ENCODE measurements around the gene CLEC10A.

The CLEC10A gene

DNA sequence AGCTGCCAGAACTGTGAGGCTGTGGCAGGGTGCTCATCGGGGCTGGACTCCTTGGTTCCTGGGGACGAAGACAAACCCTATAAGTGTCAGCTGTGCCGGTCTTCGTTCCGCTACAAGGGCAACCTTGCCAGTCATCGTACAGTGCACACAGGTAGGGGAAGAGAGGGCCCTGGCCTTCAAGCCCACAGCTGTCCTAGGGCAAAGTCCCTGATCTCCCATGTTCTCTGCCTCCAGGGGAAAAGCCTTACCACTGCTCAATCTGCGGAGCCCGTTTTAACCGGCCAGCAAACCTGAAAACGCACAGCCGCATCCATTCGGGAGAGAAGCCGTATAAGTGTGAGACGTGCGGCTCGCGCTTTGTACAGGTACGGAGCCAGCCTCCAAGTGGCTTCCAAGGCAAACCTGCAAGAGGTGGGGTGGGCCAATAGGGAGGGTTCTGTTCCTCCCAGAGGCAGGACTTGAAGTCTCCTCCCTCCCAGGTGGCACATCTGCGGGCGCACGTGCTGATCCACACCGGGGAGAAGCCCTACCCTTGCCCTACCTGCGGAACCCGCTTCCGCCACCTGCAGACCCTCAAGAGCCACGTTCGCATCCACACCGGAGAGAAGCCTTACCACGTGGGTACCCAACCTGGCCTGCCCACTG lies 53.5 kb downstream of the CLEC10A start:
- Histone ChIP-seq H3K9me3 (ENCODE audit: control insufficient read depth in 1 of 2, low read length in 2 of 2) (no peaks in the 10 kb centered on the region), H3K9ac (ENCODE audit: low read depth in 1 of 2, low read length in 2 of 2) (no peak overlapping the region), H3K27ac (ENCODE audit: low read depth, low read length) (no peak overlapping the region)

GRCh38 chr17:7025245-7025644 lies 54.8 kb downstream of the CLEC10A start:
- Histone ChIP-seq H3K36me3 (ENCODE audit: control insufficient read depth in 1 of 2, insufficient read depth in 2 of 2, low read length in 2 of 2) (no peaks in the 10 kb centered on the region), H3K4me1 (ENCODE audit: control insufficient read depth in 1 of 2, insufficient read depth in 2 of 2, low read length in 2 of 2) (peaks cover 13 to 23% of the 10 kb centered on the region in 2 donors), H3K9me3 (ENCODE audit: control insufficient read depth in 1 of 2, low read length in 2 of 2) (no peaks in the 10 kb centered on the region), H3K27me3 (ENCODE audit: control insufficient read depth in 1 of 2, insufficient read depth in 2 of 2, low read length in 2 of 2) (no peaks in the 10 kb centered on the region), H3K4me3 (ENCODE audit: low read depth in 1 of 2, low read length in 2 of 2) (no peak overlapping the region), H3K27ac (ENCODE audit: low read depth, low read length) (no peak overlapping the region), H3K9ac (ENCODE audit: low read depth in 1 of 2, low read length in 2 of 2) (no peak overlapping the region)

More for the DNA sequence above, 53.5 kb downstream of the CLEC10A start:
- H3K27me3 ChIP-seq (ENCODE audit: control insufficient read depth in 1 of 2, insufficient read depth in 2 of 2, low read length in 2 of 2) = no peaks in the 10 kb centered on the region
- H3K4me3 ChIP-seq (ENCODE audit: low read depth in 1 of 2, low read length in 2 of 2) = no peak overlapping the region
- no peaks in the 10 kb centered on the region for H3K36me3 ChIP-seq (ENCODE audit: control insufficient read depth in 1 of 2, insufficient read depth in 2 of 2, low read length in 2 of 2)
- H3K4me1 ChIP-seq (ENCODE audit: control insufficient read depth in 1 of 2, insufficient read depth in 2 of 2, low read length in 2 of 2) = peaks cover 11 to 20% of the 10 kb centered on the region in 2 donors

All from duodenal mucosa (tissue), 2 donors.